Stimulated activated CD4-positive, alpha-beta T cell treated with anti-CD3 and anti-CD28 coated beads, Interleukin-15, amount 100 ng/mL, for 24 hours (primary cell): ENCODE measurements around the gene FAM43B.

Experiments
- DNase-seq: peaks from one replicate; pipeline ENCODE4 v3.0.0-alpha.2; 2020

The FAM43B gene

DNA sequence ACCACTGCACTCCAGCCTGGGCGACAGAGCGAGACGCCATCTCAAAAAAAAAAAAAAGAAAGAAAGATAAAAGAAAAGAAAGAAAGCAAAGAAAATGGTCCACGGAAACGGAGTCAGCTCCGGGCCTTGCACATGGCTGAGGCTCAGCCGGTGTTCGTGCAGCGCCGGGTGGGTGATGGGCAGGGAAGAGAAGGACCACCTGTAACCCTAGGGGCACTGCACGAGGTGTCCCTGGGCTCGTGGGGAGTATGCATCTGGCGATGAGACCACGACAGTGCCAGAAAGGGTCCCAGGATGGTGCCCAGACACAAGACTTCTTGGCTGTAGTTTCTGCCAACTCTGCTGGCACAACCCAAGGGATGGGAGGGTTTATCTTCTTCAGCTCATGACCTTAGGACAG lies 42.4 kb downstream of the FAM43B start:
- no peak for DNase-seq

- no peak for DNase-seq
These were observed 43.7 kb downstream of the FAM43B start for GRCh38 chr1:20596106-20596505.

DNA sequence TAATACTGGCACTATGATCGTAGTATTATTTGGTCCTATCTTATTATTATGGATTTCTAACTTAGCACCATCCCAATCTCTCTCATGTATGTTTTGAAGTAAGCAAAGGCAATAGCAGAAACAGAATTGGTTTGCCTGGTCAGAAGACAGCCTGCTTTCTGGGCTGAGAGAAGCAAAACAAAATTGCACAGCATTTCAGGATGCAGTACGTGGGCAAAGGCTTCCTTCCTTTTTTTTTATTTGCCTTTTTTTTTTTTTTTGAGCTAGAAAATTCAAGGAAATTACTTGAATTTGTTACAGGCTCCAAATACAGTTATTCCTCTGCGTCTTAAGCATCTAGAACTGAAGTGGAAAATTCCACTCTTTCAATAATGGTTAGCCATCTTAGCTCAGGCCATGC lies 45.3 kb downstream of the FAM43B start:
- DNase-seq: no peak

- DNase-seq: no peak
These were observed 47.8 kb downstream of the FAM43B start for GRCh38 chr1:20600156-20600555.

- DNase-seq: no peak
These were observed 48.9 kb downstream of the FAM43B start for GRCh38 chr1:20601129-20601825.

GRCh38 chr1:20602851-20603450 lies 50.6 kb downstream of the FAM43B start:
- no peak for DNase-seq

- no peak for DNase-seq
These were observed 51.4 kb downstream of the FAM43B start for GRCh38 chr1:20603504-20604464.
